ENCODE results near the gene TRIO. TPM values are rescaled to one million over a fixed set of nuclear protein-coding genes. Genes with fewer than 3 reads are reported as not detected.
"Not testable (repeated sequence)": the region's sequence is repeated elsewhere in the genome, so short reads cannot be mapped to it uniquely, and the experiment has no call there.

Gene TRIO
- total RNA-seq, 1 experiment from 2014 or later: 99.8 TPM

GRCh38 chr5:14204785-14205321, 61.7 kb downstream of the TRIO start:
- no peaks in the 10 kb centered on the region for H3K9me3 ChIP-seq (ENCODE audit: low read depth, low read length, poor library complexity, severe bottlenecking)
- no peaks in the 10 kb centered on the region for H3K27me3 ChIP-seq (replicated peaks; ENCODE audit: insufficient read depth, low read depth, low read length, poor library complexity)
- no peaks in the 10 kb centered on the region for H3K36me3 ChIP-seq (ENCODE audit: insufficient read depth, low read length, poor library complexity, severe bottlenecking)
- ChIA-PET CTCF (no interaction called here), POLR2A (ENCODE audit: low non-redundant PET) (no interaction called here)
- DNase-seq (ENCODE audit: low spot score): peak; percentile 65
- no TSS peak for BruUV-seq (replicated peaks)
- TF ChIP-seq EZH2 (IDR thresholded peaks at IDR 0.05; ENCODE audit: borderline replicate concordance, low read depth, low read length, poor library complexity, severe bottlenecking): no peak
- no peak for TF ChIP-seq CTCF (conservative IDR thresholded peaks at IDR 0.05; ENCODE audit: low read depth, low read length)
- no peak overlapping the region for H3K27ac ChIP-seq (ENCODE audit: low read depth, low read length, poor library complexity, severe bottlenecking)
- intact Hi-C loops (cut with micrococcal nuclease; ENCODE audit: unreplicated experiment): no loop called here
- no peak overlapping the region for H3K4me3 ChIP-seq (ENCODE audit: low read depth, low read length, poor library complexity, severe bottlenecking)
- peaks cover 50% of the 10 kb centered on the region for H3K4me1 ChIP-seq (ENCODE audit: insufficient read depth, low read length, poor library complexity, severe bottlenecking)

- H3K36me3 ChIP-seq (ENCODE audit: insufficient read depth, low read length, poor library complexity, severe bottlenecking): no peaks in the 10 kb centered on the region
- ChIA-PET POLR2A (ENCODE audit: low non-redundant PET) (no interaction called here), CTCF (no interaction called here)
- TF ChIP-seq EZH2 (IDR thresholded peaks at IDR 0.05; ENCODE audit: borderline replicate concordance, low read depth, low read length, poor library complexity, severe bottlenecking) (no peak), CTCF (conservative IDR thresholded peaks at IDR 0.05; ENCODE audit: low read depth, low read length) (no peak)
- no peak overlapping the region for H3K27ac ChIP-seq (ENCODE audit: low read depth, low read length, poor library complexity, severe bottlenecking)
- intact Hi-C loops (cut with micrococcal nuclease; ENCODE audit: unreplicated experiment): no loop called here
- H3K27me3 ChIP-seq (replicated peaks; ENCODE audit: insufficient read depth, low read depth, low read length, poor library complexity): no peaks in the 10 kb centered on the region
- no peaks in the 10 kb centered on the region for H3K9me3 ChIP-seq (ENCODE audit: low read depth, low read length, poor library complexity, severe bottlenecking)
- no peak for DNase-seq (ENCODE audit: low spot score)
- no TSS peak for BruUV-seq (replicated peaks)
- H3K4me3 ChIP-seq (ENCODE audit: low read depth, low read length, poor library complexity, severe bottlenecking): no peak overlapping the region
- H3K4me1 ChIP-seq (ENCODE audit: insufficient read depth, low read length, poor library complexity, severe bottlenecking): peaks cover 49% of the 10 kb centered on the region
Measured at GRCh38 chr5:14206028-14206725, 63.0 kb downstream of the TRIO start.

- BruUV-seq (replicated peaks); POLR2A ChIA-PET (ENCODE audit: low non-redundant PET); intact Hi-C loops (cut with micrococcal nuclease; ENCODE audit: unreplicated experiment); H3K36me3 ChIP-seq (ENCODE audit: insufficient read depth, low read length, poor library complexity, severe bottlenecking); CTCF ChIA-PET; H3K4me3 ChIP-seq (ENCODE audit: low read depth, low read length, poor library complexity, severe bottlenecking); H3K9me3 ChIP-seq (ENCODE audit: low read depth, low read length, poor library complexity, severe bottlenecking); H3K27ac ChIP-seq (ENCODE audit: low read depth, low read length, poor library complexity, severe bottlenecking); DNase-seq (ENCODE audit: low spot score); H3K27me3 ChIP-seq (replicated peaks; ENCODE audit: insufficient read depth, low read depth, low read length, poor library complexity): not testable (repeated sequence)
- H3K4me1 ChIP-seq (ENCODE audit: insufficient read depth, low read length, poor library complexity, severe bottlenecking): peaks cover 39% of the 10 kb centered on the region
Measured at GRCh38 chr5:14207428-14207827, 64.3 kb downstream of the TRIO start.

Data from A673 (cell line).